HepG2 (cell line): ENCODE results near the gene SYNGR2. TPM values are rescaled to one million over a fixed set of nuclear protein-coding genes. Genes with fewer than 3 reads are reported as not detected.

ENCODE experiments used
- ATAC-seq: fragments of 200-7000 bp; cut with Tn5 transposase; 3 replicates; pipeline ENCODE4 v1.9.1; 2020; ENCODE audit warnings: mild to moderate bottlenecking, moderate library complexity
- BruUV-seq: library from RNA; stranded (reverse); fragments of 400-500 nt; replicated peaks from 2 replicates; lab custom pipeline; 2021; lab: Mats Ljungman, UMichigan
- CTCF ChIA-PET: fragments of 300-600 bp; formaldehyde crosslinking; extraction: SDS; loops from one replicate; lab custom pipeline; 2021; ENCODE audit warnings: low total read pairs, inconsistent platforms, low intra/inter-chr PET ratio; lab: Yijun Ruan, JAX
- POLR2A ChIA-PET: fragments of 350-600 bp; sonication (Branson Sonifier 250); formaldehyde crosslinking; loops from one replicate; lab custom pipeline; 2020; ENCODE audit warnings: antibody characterized with exemption, inconsistent platforms; lab: Yijun Ruan, JAX
- DNase-seq: peaks from one replicate; pipeline ENCODE4 v3.0.0-alpha.2; 2015; ENCODE audit warnings: low spot score
- FAIRE-seq: peaks from 3 replicates; lab custom pipeline; 2011; peaks lifted over from hg19 to GRCh38; lab: Jason Lieb, UNC
- H2AFZ ChIP-seq: one replicate; pipeline ENCODE4 v1.6.1; 2011; ENCODE audit warnings: low read length, inconsistent platforms
- H3K27ac ChIP-seq: fragments of 300-600 bp; 3 replicates; pipeline ENCODE4 v1.8.0; 2011; ENCODE audit warnings: mixed run types, mild to moderate bottlenecking, mixed read lengths, low read length, inconsistent platforms; ENCODE audit not compliant: insufficient read depth; ENCODE audit errors: extremely low read length
- H3K27me3 ChIP-seq, 2 experiments: fragments of 200-600 bp in 1 of 2; 2 replicates in 1 of 2; 3 replicates in 1 of 2; pipeline versions ENCODE4 v1.6.0 to v1.8.0; 2011; ENCODE audit warnings: low read length in 2 of 2, mild to moderate bottlenecking in 2 of 2, moderate library complexity in 2 of 2, inconsistent platforms in 1 of 2; ENCODE audit not compliant: insufficient read depth in 2 of 2, control insufficient read depth in 1 of 2
- H3K36me3 ChIP-seq, 2 experiments: fragments of 200-600 bp in 1 of 2; replicated peaks in 1 of 2; 2 replicates in 1 of 2; 3 replicates in 1 of 2; pipeline versions ENCODE4 v1.5.1 to v1.8.0; 2011; ENCODE audit warnings: low read length in 2 of 2, inconsistent platforms in 1 of 2; ENCODE audit not compliant: insufficient read depth in 2 of 2, control insufficient read depth in 1 of 2
- H3K4me1 ChIP-seq: 2 replicates; pipeline ENCODE4 v1.5.1; 2012; ENCODE audit warnings: low read length, inconsistent platforms; ENCODE audit not compliant: insufficient read depth
- H3K4me2 ChIP-seq: 2 replicates; pipeline ENCODE4 v1.6.0; 2011; ENCODE audit warnings: low read depth, low read length, inconsistent platforms
- H3K4me3 ChIP-seq, 3 experiments: fragments of 200-600 bp in 1 of 3; sonication (generic), shearing (Covaris generic) in 1 of 3; replicated peaks in 1 of 3; 2 replicates each; pipeline ENCODE4 v1.5.1; 2011 to 2016; ENCODE audit warnings: low read length in 3 of 3, inconsistent platforms in 2 of 3, low read depth in 2 of 3, mild to moderate bottlenecking in 2 of 3, control low read depth in 1 of 3, mixed read lengths in 1 of 3; ENCODE audit not compliant: insufficient read depth in 1 of 3
- H3K79me2 ChIP-seq: one replicate; pipeline ENCODE4 v1.6.1; 2011; ENCODE audit warnings: low read length, inconsistent platforms; ENCODE audit not compliant: insufficient read depth
- H3K9ac ChIP-seq: 2 replicates; pipeline ENCODE4 v1.6.0; 2011; ENCODE audit warnings: mild to moderate bottlenecking, low read depth, low read length, inconsistent platforms; ENCODE audit not compliant: insufficient read depth
- H3K9me3 ChIP-seq: 2 replicates; pipeline ENCODE4 v1.5.1; 2012; ENCODE audit warnings: mild to moderate bottlenecking, low read length
- H4K20me1 ChIP-seq: 2 replicates; pipeline ENCODE4 v1.6.0; 2011; ENCODE audit warnings: inconsistent platforms, mild to moderate bottlenecking, low read length, moderate library complexity; ENCODE audit not compliant: insufficient read depth
- ATF6 ChIP-seq: sonication (generic); formaldehyde crosslinking; conservative IDR thresholded peaks from 2 replicates; pipeline ENCODE4 v1.4.0; 2020; ENCODE audit warnings: missing genetic modification reagents
- CSRNP2 ChIP-seq: sonication (generic); formaldehyde crosslinking; conservative IDR thresholded peaks from 2 replicates; pipeline ENCODE4 v1.8.0; 2022; ENCODE audit warnings: low read depth, missing genetic modification reagents
- DPF2 ChIP-seq: sonication (generic); formaldehyde crosslinking; IDR thresholded peaks from 2 replicates; pipeline ENCODE4 v1.4.0; 2020; ENCODE audit warnings: mild to moderate bottlenecking, low read depth, missing genetic modification reagents, borderline replicate concordance
- FOXK1 ChIP-seq: sonication (generic); formaldehyde crosslinking; IDR thresholded peaks from 2 replicates; pipeline ENCODE4 v1.4.0; 2020; ENCODE audit warnings: low read depth, missing genetic modification reagents, borderline replicate concordance
- HNRNPUL1 ChIP-seq: fragments of 200-400 bp; formaldehyde crosslinking; IDR thresholded peaks from 2 replicates; pipeline ENCODE4 v1.6.1; 2017; ENCODE audit warnings: low read depth, mild to moderate bottlenecking, low read length, moderate library complexity
- HOXA5 ChIP-seq: sonication (generic); formaldehyde crosslinking; IDR thresholded peaks from 2 replicates; pipeline ENCODE4 v1.4.0; 2020; ENCODE audit warnings: missing genetic modification reagents
- SMARCE1 ChIP-seq: fragments of 450-650 bp; IDR thresholded peaks from 2 replicates; pipeline ENCODE4 v1.6.1; 2017; ENCODE audit warnings: borderline replicate concordance
- TMF1 ChIP-seq: sonication (generic); formaldehyde crosslinking; IDR thresholded peaks from 2 replicates; pipeline ENCODE4 v1.8.1; 2022; ENCODE audit warnings: low read depth, missing genetic modification reagents
- ZNF430 ChIP-seq: sonication (generic); formaldehyde crosslinking; IDR thresholded peaks from 2 replicates; pipeline ENCODE4 v1.9.0; 2021; ENCODE audit warnings: mild to moderate bottlenecking, missing genetic modification reagents
- ZNF451 ChIP-seq: sonication (generic); formaldehyde crosslinking; IDR thresholded peaks from 2 replicates; pipeline ENCODE4 v1.5.0; 2020; ENCODE audit warnings: mild to moderate bottlenecking, missing genetic modification reagents
- ZNF572 ChIP-seq: sonication (generic); formaldehyde crosslinking; IDR thresholded peaks from 2 replicates; pipeline ENCODE4 v1.5.1; 2020; ENCODE audit warnings: mild to moderate bottlenecking, missing genetic modification reagents
- WGBS: methylation state at CpG from one replicate; pipeline ENCODE4 v1.1.6; 2017; ENCODE audit warnings: low lambda C conversion rate; 5-methylcytosine and 5-hydroxymethylcytosine counted together
- in situ Hi-C: cut with HindIII; loops from 2 replicates; pipeline ENCODE4 v1.10.0; 2017; ENCODE audit warnings: low pct_unique_long_range_greater_than_20kb; ENCODE audit not compliant: extremely low pct_ligation_motif_present
- intact Hi-C: fragments of 100-400 bp; cut with micrococcal nuclease; formaldehyde crosslinking; loops from one replicate; pipeline ENCODE4 v1.10.0; 2022; ENCODE audit not compliant: unreplicated experiment
- polyA plus RNA-seq, 8 experiments: library from polyadenylated mRNA; depleted of rRNA in 3 of 8; stranded (reverse) in 7 of 8; unstranded in 1 of 8; fragments of >200 nt; fragmentation: Illumina TruSeq in 4 of 8; extraction: Trizol in 4 of 8; gene quantifications; 2 replicates each; pipeline versions ENCODE4 v1.2.1 to v1.2.3, GENCODE V29; 2011 to 2016; ENCODE audit warnings: low read depth in 4 of 8, missing spikeins in 1 of 8, mixed read lengths in 1 of 8; ENCODE audit not compliant: insufficient read depth in 1 of 8
- total RNA-seq, 5 experiments: library from RNA; depleted of rRNA; stranded (reverse); fragments of >200 nt; fragmentation: Illumina TruSeq; extraction: Trizol; gene quantifications; 2 replicates each; pipeline ENCODE4 v1.2.3, GENCODE V29; 2016; ENCODE audit warnings: low read depth in 1 of 5
- TF ChIP-seq, protein P1 (sequence below): sonication (generic); formaldehyde crosslinking; IDR thresholded peaks from 2 replicates; pipeline ENCODE4 v1.5.0; 2020; ENCODE audit warnings: mild to moderate bottlenecking, missing genetic modification reagents, moderate library complexity

Gene SYNGR2
- total and polyA plus RNA-seq, 2 of the 13 experiments (the other 11 are each of a cell fraction or from before 2014, with no cell fraction given): 46.7 to 170 TPM

DNA sequence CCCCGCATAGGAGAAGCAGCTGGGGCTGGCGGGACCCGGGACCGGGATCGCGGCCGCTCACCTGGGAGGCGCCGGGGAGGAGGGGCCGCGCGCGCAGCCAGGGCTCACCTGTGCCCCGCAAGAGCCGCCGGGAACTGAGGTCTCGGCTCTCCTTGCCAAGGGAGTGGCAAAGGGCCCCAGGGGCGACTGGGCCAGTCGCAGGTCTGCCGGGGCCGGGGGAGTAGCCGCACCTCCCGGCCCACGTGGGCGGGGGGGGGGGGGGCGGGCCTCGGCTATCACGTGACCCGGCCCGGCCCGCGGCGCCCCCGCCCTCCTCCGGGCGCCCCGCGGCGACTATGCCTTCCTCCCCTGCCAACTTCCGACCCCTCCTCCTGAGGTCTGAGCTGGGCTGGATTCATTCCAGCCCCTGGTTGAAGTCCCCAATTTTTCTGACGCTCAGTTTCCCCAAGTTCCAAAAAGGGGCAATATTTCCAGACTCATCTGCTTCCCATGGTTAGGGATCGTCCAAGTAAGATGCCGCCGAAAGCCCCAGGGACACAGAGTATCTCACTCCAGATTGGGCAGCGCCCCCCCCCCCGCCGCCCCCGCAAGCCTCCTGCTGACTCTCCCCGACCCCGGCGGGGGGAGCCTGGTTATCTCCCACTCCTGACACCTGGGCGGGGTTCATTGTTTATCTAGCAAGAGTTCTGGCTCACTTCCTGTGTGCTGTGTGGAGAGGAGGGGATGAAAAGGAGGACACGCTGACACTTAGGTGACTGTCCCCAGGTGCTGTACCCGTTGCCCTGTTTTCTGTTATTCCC, 39.6 kb upstream of the SYNGR2 start, which contains the start of gene TMC6 (continued):
- TF ChIP-seq CSRNP2 (CRISPR knock-in tag): no peak
- TF ChIP-seq ZNF451: no peak
- no peak for TF ChIP-seq ATF6 (CRISPR knock-in tag)

DNA sequence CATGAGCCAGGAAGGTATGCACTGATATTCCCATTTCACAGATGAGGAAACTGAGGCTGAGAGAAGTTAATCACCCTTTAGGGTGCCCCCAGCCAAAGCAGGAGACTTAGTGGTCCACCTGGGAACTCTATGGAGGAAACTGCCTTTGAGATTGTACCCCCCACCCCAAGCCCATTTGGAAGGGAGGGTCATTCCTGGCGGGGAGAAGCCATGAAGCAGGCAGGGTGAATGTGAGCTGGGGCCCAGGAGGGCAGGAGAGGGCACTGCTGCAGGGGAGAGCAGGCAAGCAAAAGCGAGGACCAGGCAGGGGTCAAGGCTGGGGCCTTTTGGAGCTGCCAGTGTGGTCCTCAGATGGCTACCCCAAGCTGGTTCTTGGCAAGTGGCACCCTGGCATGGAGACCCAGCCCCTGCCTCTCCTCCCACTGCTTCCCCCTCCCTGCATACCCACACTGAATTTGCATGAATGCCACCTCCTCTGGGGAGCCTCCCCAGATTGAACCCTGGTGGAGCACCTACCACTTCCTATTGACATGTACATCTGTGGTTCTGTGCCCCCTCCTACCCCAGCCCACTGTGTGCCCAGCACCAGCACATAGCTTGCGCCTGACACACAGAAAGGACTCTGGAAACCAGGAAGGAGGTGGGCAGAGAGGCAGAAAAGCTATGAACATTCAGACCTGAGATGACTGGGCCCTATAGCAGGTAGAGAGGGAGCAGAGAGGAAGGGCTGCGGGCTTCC, 38.9 kb upstream of the SYNGR2 start:
- POLR2A ChIA-PET: interaction anchor here (0.8 to 4.4 kb wide), 6 partner anchors 9 to 58 kb away, joined by 3 to 57 read pairs (median 10); partner anchors contain the start of genes AFMID and TK1
- CTCF ChIA-PET: no interaction called here
- H3K4me1 ChIP-seq: peaks cover 63% of the 10 kb centered on the region
- TF ChIP-seq HNRNPUL1: no peak
- TF ChIP-seq DPF2 (CRISPR knock-in tag): 0 out of 2 replicates have a peak, but pooled peaks have one; percentile 21
- TF ChIP-seq HOXA5 (CRISPR knock-in tag): 0 out of 2 replicates have a peak, but pooled peaks have one; percentile 32
- TF ChIP-seq FOXK1 (CRISPR knock-in tag): no peak
- TF ChIP-seq ZNF572 (CRISPR knock-in tag): no peak
- no peak for TF ChIP-seq SMARCE1
- no peak for TF ChIP-seq TMF1 (CRISPR knock-in tag)
- TF ChIP-seq, protein P1, sequence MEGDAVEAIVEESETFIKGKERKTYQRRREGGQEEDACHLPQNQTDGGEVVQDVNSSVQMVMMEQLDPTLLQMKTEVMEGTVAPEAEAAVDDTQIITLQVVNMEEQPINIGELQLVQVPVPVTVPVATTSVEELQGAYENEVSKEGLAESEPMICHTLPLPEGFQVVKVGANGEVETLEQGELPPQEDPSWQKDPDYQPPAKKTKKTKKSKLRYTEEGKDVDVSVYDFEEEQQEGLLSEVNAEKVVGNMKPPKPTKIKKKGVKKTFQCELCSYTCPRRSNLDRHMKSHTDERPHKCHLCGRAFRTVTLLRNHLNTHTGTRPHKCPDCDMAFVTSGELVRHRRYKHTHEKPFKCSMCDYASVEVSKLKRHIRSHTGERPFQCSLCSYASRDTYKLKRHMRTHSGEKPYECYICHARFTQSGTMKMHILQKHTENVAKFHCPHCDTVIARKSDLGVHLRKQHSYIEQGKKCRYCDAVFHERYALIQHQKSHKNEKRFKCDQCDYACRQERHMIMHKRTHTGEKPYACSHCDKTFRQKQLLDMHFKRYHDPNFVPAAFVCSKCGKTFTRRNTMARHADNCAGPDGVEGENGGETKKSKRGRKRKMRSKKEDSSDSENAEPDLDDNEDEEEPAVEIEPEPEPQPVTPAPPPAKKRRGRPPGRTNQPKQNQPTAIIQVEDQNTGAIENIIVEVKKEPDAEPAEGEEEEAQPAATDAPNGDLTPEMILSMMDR (CRISPR knock-in tag): no peak
- no peak for TF ChIP-seq ZNF430 (CRISPR knock-in tag)

More for the DNA sequence above, 38.9 kb upstream of the SYNGR2 start:
- 39% methylated on average over 4 of the region's 4 CpGs for WGBS
- intact Hi-C loops: loop anchor here (5.0 kb wide), 1 partner anchor 38 kb away; the partner anchor contains the start of gene SYNGR2
- Histone ChIP-seq H3K27me3 (no peaks in the 10 kb centered on the region), H4K20me1 (peaks cover 3% of the 10 kb centered on the region; the same call in 1 of the 2 replicates), H3K79me2 (peaks cover 17% of the 10 kb centered on the region), H3K9me3 (no peaks in the 10 kb centered on the region), H3K27ac (peak overlapping the region; percentile 51), H3K9ac (0 out of 2 replicates have a peak overlapping the region, but pooled peaks have one; percentile 4), H3K4me2 (peak overlapping the region; percentile 90), H3K4me3 (peak overlapping the region; percentile 2 to 95 (median 67); a peak in 3 of 6 replicates), H3K36me3 (peaks cover 13 to 18% of the 10 kb centered on the region in 2 experiments; a peak in 4 of 5 replicates), H2AFZ (no peak overlapping the region)
- BruUV-seq: no TSS peak
- in situ Hi-C loops: no loop called here
- ATAC-seq: no peak
- no peak for DNase-seq
- peak; percentile 23 for FAIRE-seq
